ENCODE measurements around the gene BACE2.
"Not testable (repeated sequence)": the region's sequence is repeated elsewhere in the genome, so short reads cannot be mapped to it uniquely, and the experiment has no call there.

BACE2 gene

DNA sequence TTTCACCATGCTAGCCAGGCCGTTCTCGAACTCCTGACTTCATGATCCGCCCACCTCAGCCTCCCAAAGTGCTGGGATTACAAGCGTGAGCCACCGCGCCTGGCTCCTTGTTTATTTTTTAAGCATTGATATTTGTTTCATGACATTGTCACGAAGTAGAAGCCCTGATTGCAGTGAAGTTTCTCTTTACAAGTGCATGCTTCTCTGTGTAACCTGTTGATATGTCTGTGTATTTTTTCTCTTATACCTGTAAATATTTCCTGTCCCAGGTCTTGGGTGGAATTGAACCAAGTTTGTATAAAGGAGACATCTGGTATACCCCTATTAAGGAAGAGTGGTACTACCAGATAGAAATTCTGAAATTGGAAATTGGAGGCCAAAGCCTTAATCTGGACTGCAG lies 75.1 kb downstream of the BACE2 start:
- no peak for DNase-seq

- DNase-seq = not testable (repeated sequence)
Measured at GRCh38 chr21:41244266-41244880, 76.4 kb downstream of the BACE2 start.

DNA sequence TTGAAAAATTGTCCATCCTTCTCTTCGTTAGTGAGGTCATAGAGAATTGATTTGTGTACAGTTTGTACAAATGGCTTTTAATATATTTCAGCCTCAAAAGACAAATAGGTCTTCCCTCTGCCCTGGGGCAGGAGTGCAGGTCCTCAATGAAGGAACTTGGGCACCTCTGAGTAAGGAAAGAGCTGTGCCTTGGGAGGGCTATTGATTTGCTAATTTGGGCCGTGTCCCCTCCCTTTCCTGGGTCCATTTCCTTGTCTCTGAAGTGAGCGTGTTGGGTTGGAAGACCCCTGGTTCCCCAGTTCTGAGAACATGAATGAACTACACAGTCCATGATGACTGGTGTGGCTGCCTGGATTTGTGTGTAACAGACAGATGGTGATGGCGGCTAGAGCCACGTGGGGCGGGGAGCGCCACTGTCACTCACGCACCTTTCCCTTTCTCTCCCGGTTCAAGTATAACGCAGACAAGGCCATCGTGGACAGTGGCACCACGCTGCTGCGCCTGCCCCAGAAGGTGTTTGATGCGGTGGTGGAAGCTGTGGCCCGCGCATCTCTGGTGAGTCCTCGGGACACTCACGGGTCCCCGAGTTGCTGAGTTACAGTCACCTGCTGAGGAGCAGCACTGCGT lies 77.7 kb downstream of the BACE2 start:
- DNase-seq = no peak

GRCh38 chr21:41246808-41247207 lies 78.8 kb downstream of the BACE2 start:
- no peak for DNase-seq

DNA sequence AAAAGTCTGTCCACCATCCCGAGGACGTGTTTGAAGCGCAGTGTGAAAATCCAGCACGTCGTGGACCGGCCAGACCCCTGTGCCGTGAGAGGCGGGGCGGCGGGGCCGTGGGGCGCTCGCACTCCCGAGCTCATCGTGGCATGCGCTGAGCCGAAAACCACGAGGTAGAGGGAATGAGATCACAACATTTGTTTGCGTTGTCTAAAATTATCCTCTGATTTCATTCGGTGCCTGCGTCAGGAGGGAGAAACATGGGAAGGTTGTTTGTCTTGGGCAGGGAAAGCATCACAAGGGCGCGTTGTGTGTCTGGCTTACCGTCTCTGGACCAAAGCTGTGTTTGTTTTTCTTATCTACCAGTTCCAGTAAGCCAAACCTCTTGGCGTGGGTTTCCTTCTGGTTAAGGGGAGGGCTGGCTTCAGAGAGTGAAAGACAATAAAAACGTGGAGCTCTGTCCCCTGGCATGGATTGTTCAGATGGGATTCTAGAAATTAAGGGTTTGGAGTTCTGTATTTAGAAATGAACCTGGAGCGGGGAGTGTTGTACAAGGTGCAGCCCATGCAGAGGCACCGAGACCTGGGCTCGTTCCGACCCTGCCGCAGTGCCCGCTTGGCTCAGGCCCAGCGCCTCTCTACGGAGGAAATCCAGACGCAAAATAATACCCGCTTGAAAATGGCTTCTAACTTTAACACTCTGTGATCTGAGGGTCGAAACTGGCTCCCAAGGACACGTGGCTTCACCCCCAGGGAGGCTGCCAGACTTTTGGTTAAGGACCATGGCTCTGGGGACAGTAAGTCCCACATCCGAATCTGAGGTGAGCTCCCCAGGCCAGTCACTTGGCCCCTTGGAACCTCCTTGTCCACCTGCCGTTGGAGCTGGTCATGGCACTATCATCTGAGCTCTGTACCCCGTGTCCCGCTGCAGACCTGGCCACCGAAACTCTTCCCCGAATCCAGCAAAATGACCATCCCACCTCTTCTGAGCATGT lies 79.9 kb downstream of the BACE2 start:
- no peak for DNase-seq

DNA sequence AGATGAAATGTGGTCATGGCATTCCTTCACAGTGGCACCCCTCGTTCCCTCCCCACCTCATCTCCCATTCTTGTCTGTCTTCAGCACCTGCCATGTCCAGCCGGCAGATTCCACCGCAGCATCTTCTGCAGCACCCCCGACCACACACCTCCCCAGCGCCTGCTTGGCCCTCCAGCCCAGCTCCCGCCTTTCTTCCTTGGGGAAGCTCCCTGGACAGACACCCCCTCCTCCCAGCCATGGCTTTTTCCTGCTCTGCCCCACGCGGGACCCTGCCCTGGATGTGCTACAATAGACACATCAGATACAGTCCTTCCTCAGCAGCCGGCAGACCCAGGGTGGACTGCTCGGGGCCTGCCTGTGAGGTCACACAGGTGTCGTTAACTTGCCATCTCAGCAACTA lies 81.5 kb downstream of the BACE2 start:
- no peak for DNase-seq

DNA sequence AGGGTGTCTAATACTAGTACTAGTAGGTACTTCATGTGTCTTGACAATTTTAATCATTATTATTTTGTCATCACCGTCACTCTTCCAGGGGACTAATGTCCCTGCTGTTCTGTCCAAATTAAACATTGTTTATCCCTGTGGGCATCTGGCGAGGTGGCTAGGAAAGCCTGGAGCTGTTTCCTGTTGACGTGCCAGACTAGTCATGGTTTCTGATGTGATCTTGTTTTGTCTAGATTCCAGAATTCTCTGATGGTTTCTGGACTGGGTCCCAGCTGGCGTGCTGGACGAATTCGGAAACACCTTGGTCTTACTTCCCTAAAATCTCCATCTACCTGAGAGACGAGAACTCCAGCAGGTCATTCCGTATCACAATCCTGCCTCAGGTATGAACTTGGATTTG lies 82.6 kb downstream of the BACE2 start:
- DNase-seq = no peak

DNA sequence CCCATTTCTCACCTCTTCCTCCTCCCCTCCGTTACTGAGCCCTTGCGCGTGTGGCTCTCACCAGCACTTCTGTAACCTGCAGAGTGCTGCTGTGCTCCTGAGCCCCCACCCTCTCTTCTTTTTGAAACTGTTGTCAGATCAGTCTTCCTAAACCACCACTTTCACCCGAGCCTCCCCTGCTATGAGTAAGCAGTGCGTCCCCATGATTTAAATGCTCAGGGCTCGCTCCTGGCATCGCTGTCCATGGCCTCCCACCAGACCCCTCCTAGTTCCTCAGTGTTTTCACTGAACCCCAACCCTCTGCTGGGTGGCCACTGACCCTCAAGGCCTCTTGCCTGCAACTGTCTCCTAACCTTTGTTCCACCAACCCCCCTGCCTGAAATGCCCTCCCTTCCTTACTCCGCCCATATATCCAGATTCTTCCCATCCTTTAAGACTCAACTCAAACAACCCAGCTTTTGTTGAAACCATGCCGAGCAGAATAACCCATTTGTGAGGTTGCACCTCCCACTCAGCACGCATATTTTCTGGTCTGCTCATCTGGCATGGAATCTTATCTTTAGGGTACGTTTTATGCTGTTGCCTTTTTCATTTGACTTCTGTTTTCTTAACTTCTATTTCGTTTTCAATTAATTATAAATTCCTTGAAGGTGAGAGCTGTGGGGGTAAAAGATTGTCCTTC lies 84.1 kb downstream of the BACE2 start:
- DNase-seq = no peak

GRCh38 chr21:41254090-41254700 lies 86.2 kb downstream of the BACE2 start:
- no peak for DNase-seq

DNA sequence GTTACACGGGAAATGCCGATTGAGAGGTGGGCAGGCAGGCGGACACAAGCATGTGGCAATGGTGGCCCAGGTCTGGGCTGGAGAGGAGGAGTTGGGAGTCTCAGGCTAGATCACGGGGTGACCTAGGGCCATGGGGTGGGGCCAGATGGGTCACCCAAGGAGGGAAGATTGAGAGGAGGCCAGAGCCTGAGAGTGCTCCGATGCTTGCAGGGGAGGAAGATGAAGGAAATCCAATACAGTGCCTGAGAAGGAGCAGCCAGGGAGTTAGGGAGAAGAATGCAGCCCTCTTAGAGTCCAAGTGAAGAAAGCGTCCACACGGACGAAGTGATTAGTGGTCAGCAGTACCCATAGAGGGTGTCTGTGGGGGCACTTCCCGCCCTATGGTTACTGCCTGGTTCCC lies 87.2 kb downstream of the BACE2 start:
- no peak for DNase-seq

GRCh38 chr21:41256231-41256630 lies 88.3 kb downstream of the BACE2 start:
- DNase-seq = not testable (repeated sequence)

- no peak for DNase-seq
Measured at GRCh38 chr21:41256771-41257702, 89.1 kb downstream of the BACE2 start.

DNA sequence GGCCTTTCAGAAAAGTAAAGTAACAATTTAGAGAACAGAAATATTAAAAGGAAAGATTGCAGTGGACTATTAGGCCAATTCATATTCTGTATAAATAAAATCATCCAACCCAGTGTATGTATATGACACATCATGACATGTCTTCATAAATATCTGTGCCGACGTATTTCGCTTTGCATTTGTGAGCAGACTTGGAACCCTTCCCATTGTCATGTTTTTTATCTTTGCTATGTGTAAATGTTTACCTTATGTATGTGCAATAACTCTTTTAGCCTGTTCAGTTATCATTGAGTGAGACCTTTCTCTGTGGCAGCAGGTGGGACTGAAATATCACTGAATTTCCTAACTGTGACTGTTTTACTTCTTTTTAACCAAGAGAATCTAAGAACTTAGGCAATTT lies 90.7 kb downstream of the BACE2 start:
- no peak for DNase-seq

DNA sequence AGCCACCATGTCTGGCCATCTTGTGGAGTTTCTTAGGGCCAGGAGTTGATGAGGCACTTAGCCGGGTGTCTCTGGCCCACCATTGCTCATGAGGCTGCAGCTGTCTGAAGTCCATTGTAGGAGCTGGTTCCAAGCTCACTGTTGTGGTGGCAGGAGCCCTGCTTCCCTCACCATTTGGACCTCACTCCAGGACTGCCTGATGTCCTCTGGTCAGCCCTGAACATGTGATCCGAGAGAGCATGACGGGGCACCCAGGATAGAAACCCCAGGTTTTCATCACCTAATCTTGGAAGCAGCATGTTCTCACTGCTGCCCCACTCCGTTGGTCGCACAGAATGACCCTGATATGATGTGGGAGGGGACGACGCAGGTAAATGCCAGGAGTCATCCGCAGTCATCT lies 92.5 kb downstream of the BACE2 start:
- no peak for DNase-seq

- DNase-seq = no peak
Measured at GRCh38 chr21:41267346-41267745, 99.4 kb downstream of the BACE2 start.

- no peak for DNase-seq
Measured at GRCh38 chr21:41269535-41269934, 101.6 kb downstream of the BACE2 start.

GRCh38 chr21:41277196-41277595 lies 109.2 kb downstream of the BACE2 start:
- DNase-seq = no peak

- DNase-seq = no peak
Measured at GRCh38 chr21:41277846-41278245, 109.9 kb downstream of the BACE2 start.

- DNase-seq = no peak
Measured at GRCh38 chr21:41280115-41280919, 112.4 kb downstream of the BACE2 start.

GRCh38 chr21:41282412-41282811 lies 114.5 kb downstream of the BACE2 start:
- DNase-seq = no peak

All from NCI-H2171 treated with DMSO at 0.1 percent for 48 hours (cell line).